B cell (primary cell): ENCODE data around the gene ZC3H18. TPM values are rescaled to one million over a fixed set of nuclear protein-coding genes. Genes with fewer than 3 reads are reported as not detected.
A peak's percentile ranks its signal among the peaks of the same experiment; 100 is the strongest.

Experiments
- ATAC-seq: fragments of 200-7000 bp; cut with Tn5 transposase; one replicate; pipeline ENCODE4 v1.10.0; 2021; ENCODE audit warnings: low read depth, mild to moderate bottlenecking, moderate number of reproducible peaks, moderate library complexity
- CTCF ChIA-PET: fragments of 350-600 bp; sonication (Branson Sonifier 250); formaldehyde crosslinking; loops from one replicate; lab custom pipeline; 2021; ENCODE audit warnings: antibody characterized with exemption, inconsistent platforms; lab: Charles Lee
- POLR2A ChIA-PET: fragments of 350-600 bp; sonication (Branson Sonifier 250); formaldehyde crosslinking; loops from one replicate; lab custom pipeline; 2021; ENCODE audit warnings: antibody characterized with exemption; lab: Charles Lee
- DNase-seq: peaks from one replicate; pipeline ENCODE4 v3.0.0; 2013
- H2AFZ ChIP-seq: 2 replicates; pipeline ENCODE4 v1.6.1; 2012; ENCODE audit warnings: mild to moderate bottlenecking, low read depth, low read length; ENCODE audit not compliant: insufficient read depth, poor library complexity, severe bottlenecking
- H3K27ac ChIP-seq, 2 donors: 1 replicate in 1 of 2; 2 replicates in 1 of 2; pipeline ENCODE4 v1.5.1; 2012 to 2013; ENCODE audit warnings: low read length in 2 of 2, mild to moderate bottlenecking in 2 of 2, moderate library complexity in 1 of 2
- H3K27me3 ChIP-seq, 4 experiments: fragments of 200-600 bp in 1 of 4; sonication (generic) in 1 of 4; replicated peaks in 1 of 4; 1 replicate in 2 of 4; 2 replicates in 2 of 4; pipeline versions ENCODE4 v1.6.1 to v1.7.0; 2013 to 2016; ENCODE audit warnings: low read length in 3 of 4, mild to moderate bottlenecking in 2 of 4, mixed read lengths in 1 of 4, moderate library complexity in 1 of 4; ENCODE audit not compliant: insufficient read depth in 4 of 4, control insufficient read depth in 3 of 4; ENCODE audit errors: control extremely low read depth in 1 of 4
- H3K36me3 ChIP-seq, 2 experiments: replicated peaks in 1 of 2; 1 replicate in 1 of 2; 2 replicates in 1 of 2; pipeline versions ENCODE4 v1.6.1 to v1.7.1; 2013; ENCODE audit warnings: low read length in 1 of 2; ENCODE audit not compliant: insufficient read depth in 2 of 2, control insufficient read depth in 1 of 2; ENCODE audit errors: control extremely low read depth in 1 of 2, extremely low read depth in 1 of 2
- H3K4me1 ChIP-seq, 2 donors: fragments of 200-600 bp in 1 of 2; sonication (generic) in 1 of 2; 1 replicate in 1 of 2; 2 replicates in 1 of 2; pipeline versions ENCODE4 v1.5.1 to v1.6.1; 2013 to 2017; ENCODE audit warnings: low read length in 2 of 2; ENCODE audit not compliant: control insufficient read depth in 2 of 2, insufficient read depth in 2 of 2
- H3K4me2 ChIP-seq: replicated peaks from 2 replicates; pipeline ENCODE3; 2012; ENCODE audit warnings: mild to moderate bottlenecking, low read depth, low read length; ENCODE audit not compliant: poor library complexity, severe bottlenecking
- H3K4me3 ChIP-seq, 5 experiments: fragments of 200-600 bp in 1 of 5; sonication (generic) in 1 of 5; 1 replicate in 3 of 5; 2 replicates in 2 of 5; pipeline versions ENCODE4 v1.5.1 to v1.7.0; 2011 to 2016; ENCODE audit warnings: low read length in 4 of 5, mild to moderate bottlenecking in 4 of 5, low read depth in 2 of 5, control low read depth in 1 of 5, moderate library complexity in 1 of 5; ENCODE audit not compliant: insufficient read depth in 1 of 5; ENCODE audit errors: control extremely low read depth in 1 of 5, extremely low read depth in 1 of 5
- H3K79me2 ChIP-seq: fragments of 200-600 bp; sonication (generic); one replicate; pipeline ENCODE4 v1.6.0; 2016; ENCODE audit warnings: low read length; ENCODE audit not compliant: control insufficient read depth, insufficient read depth
- H3K9ac ChIP-seq: fragments of 200-600 bp; sonication (generic); 2 replicates; pipeline ENCODE4 v1.6.1; 2017; ENCODE audit warnings: mild to moderate bottlenecking, low read length, moderate library complexity
- H3K9me3 ChIP-seq, 3 donors: one replicate each; pipeline versions ENCODE4 v1.6.1 to v1.7.1; 2013; ENCODE audit warnings: low read length in 2 of 3; ENCODE audit not compliant: control insufficient read depth in 2 of 3, insufficient read depth in 1 of 3; ENCODE audit errors: control extremely low read depth in 1 of 3
- H4K20me1 ChIP-seq: 2 replicates; pipeline ENCODE4 v1.6.0; 2012; ENCODE audit warnings: mild to moderate bottlenecking, low read length; ENCODE audit not compliant: insufficient read depth, control insufficient read depth, poor library complexity, severe bottlenecking
- H3K27ac Mint-ChIP-seq: one replicate; pipeline ENCODE4 v1.8.0; 2021; ENCODE audit warnings: mixed read lengths
- H3K27me3 Mint-ChIP-seq: one replicate; pipeline ENCODE4 v1.8.0; 2021; ENCODE audit warnings: mixed read lengths
- H3K4me1 Mint-ChIP-seq: one replicate; pipeline ENCODE4 v1.8.0; 2021; ENCODE audit warnings: mixed read lengths
- H3K4me3 Mint-ChIP-seq: one replicate; pipeline ENCODE4 v1.8.0; 2021; ENCODE audit warnings: mixed read lengths
- H3K9me3 Mint-ChIP-seq: one replicate; pipeline ENCODE4 v1.8.0; 2022; ENCODE audit warnings: mixed read lengths; ENCODE audit not compliant: insufficient read depth
- EZH2 ChIP-seq: IDR thresholded peaks from 2 replicates; pipeline ENCODE4 v1.6.1; 2012; ENCODE audit warnings: borderline replicate concordance, low read depth, mild to moderate bottlenecking, moderate library complexity, low read length; ENCODE audit not compliant: insufficient read depth, poor library complexity, severe bottlenecking
- WGBS: methylation state at CpG from one replicate; pipeline ENCODE4 v1.1.5; 2013; ENCODE audit warnings: missing lambda C conversion rate; ENCODE audit not compliant: insufficient coverage; 5-methylcytosine and 5-hydroxymethylcytosine counted together
- intact Hi-C: fragments of 100-400 bp; cut with micrococcal nuclease; formaldehyde crosslinking; loops from one replicate; pipeline ENCODE4 v1.10.0; 2022
- polyA plus RNA-seq: library from polyadenylated mRNA; depleted of rRNA; stranded (reverse); fragments of >200 nt; gene quantifications from 2 replicates; pipeline ENCODE4 v1.2.3, GENCODE V29; 2012
- total RNA-seq, 2 donors: library from RNA; stranded (reverse); fragments of 120-200 nt in 1 of 2; gene quantifications; 1 replicate in 1 of 2; 2 replicates in 1 of 2; pipeline versions ENCODE4 v1.2.3 to v1.2.4, GENCODE V29; 2013 to 2022
- TF ChIP-seq, protein P1 (sequence below): fragments of 200-600 bp; IDR thresholded peaks from one replicate; pipeline ENCODE4 v1.8.0; 2022; ENCODE audit warnings: antibody characterized with exemption, mild to moderate bottlenecking

The ZC3H18 gene
- total and polyA plus RNA-seq, 2 donors (not counting 1 experiment from before 2014, with no cell fraction given), result 40.4 to 74.2 TPM

- no peak for TF ChIP-seq EZH2
- TF ChIP-seq, protein P1, sequence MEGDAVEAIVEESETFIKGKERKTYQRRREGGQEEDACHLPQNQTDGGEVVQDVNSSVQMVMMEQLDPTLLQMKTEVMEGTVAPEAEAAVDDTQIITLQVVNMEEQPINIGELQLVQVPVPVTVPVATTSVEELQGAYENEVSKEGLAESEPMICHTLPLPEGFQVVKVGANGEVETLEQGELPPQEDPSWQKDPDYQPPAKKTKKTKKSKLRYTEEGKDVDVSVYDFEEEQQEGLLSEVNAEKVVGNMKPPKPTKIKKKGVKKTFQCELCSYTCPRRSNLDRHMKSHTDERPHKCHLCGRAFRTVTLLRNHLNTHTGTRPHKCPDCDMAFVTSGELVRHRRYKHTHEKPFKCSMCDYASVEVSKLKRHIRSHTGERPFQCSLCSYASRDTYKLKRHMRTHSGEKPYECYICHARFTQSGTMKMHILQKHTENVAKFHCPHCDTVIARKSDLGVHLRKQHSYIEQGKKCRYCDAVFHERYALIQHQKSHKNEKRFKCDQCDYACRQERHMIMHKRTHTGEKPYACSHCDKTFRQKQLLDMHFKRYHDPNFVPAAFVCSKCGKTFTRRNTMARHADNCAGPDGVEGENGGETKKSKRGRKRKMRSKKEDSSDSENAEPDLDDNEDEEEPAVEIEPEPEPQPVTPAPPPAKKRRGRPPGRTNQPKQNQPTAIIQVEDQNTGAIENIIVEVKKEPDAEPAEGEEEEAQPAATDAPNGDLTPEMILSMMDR, result no peak
- Histone ChIP-seq H3K4me3 (no peak overlapping the region), H3K4me1 (peaks cover 15 to 28% of the 10 kb centered on the region in 2 donors), H3K9ac (no peak overlapping the region), H3K4me2 (no peak overlapping the region), H3K27me3 (no peaks in the 10 kb centered on the region), H3K36me3 (peaks cover 0 to 17% of the 10 kb centered on the region in 2 experiments), H3K27ac (no peak overlapping the region), H3K79me2 (peaks cover 54% of the 10 kb centered on the region), H2AFZ (no peak overlapping the region), H3K9me3 (no peaks in the 10 kb centered on the region), H4K20me1 (peaks cover 18% of the 10 kb centered on the region)
- DNase-seq, result no peak
- peaks cover 19% of the 10 kb centered on the region for H3K4me1 Mint-ChIP-seq
- H3K27me3 Mint-ChIP-seq, result no peaks in the 10 kb centered on the region
- peak overlapping the region; percentile 15 for H3K27ac Mint-ChIP-seq
- intact Hi-C loops, result no loop called here
- no peaks in the 10 kb centered on the region for H3K9me3 Mint-ChIP-seq
- ChIA-PET POLR2A (no interaction called here), CTCF (no interaction called here)
- no peak overlapping the region for H3K4me3 Mint-ChIP-seq
- ATAC-seq, result no peak
- WGBS, result 91% methylated on average over 26 of the region's 28 CpGs
These were observed 84.3 kb downstream of the ZC3H18 start for GRCh38 chr16:88654363-88655052.

DNA sequence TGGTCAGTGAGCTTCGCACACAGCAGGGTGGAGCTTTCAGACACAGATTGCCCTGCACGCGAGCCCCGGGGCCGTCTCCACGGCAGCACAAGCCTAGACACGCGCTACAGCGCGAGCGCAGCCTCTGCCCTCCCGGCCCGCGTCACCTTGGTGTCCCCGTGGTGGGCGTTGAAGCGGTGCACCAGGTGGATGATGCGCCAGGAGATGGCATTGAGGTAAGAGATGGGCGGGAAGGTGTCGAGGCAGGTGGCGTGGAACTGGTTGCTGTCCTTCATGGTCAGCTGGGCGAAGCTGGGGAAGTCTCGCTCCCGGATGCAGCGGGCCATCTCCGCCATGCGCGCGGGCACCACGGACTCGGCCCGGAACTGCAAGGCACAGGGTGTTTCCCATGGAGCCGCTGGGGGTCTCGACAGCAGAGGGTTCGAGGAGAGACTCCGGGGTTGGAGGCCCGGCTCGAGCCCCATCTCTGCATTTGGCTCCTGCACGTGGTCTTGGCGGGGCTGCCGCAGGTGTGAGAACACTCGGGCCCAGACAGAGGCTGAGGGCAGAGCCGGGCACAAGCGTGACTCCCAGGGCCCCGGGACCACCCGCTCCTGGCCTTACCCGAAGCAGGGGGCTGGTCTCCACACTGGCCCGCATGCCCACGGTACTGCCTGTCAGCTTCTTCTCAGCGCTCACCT lies 85.0 kb downstream of the ZC3H18 start:
- POLR2A ChIA-PET, result no interaction called here
- no peak overlapping the region for H3K4me2 ChIP-seq
- Mint-ChIP-seq H3K27ac (no peak overlapping the region), H3K27me3 (no peaks in the 10 kb centered on the region), H3K4me3 (no peak overlapping the region), H3K4me1 (peaks cover 19% of the 10 kb centered on the region), H3K9me3 (no peaks in the 10 kb centered on the region)
- H3K4me3 ChIP-seq, result no peak overlapping the region
- H3K9ac ChIP-seq, result no peak overlapping the region
- peaks cover 0 to 18% of the 10 kb centered on the region in 2 experiments for H3K36me3 ChIP-seq
- DNase-seq (no peak), ATAC-seq (no peak)
- H2AFZ ChIP-seq, result no peak overlapping the region
- TF ChIP-seq, protein P1, result no peak
- TF ChIP-seq EZH2, result no peak
- CTCF ChIA-PET, result no interaction called here
- intact Hi-C loops, result no loop called here
- 96% methylated on average over 50 of the region's 50 CpGs for WGBS
- H3K4me1 ChIP-seq, result peaks cover 12 to 23% of the 10 kb centered on the region in 2 donors
- no peaks in the 10 kb centered on the region for H3K9me3 ChIP-seq
- peaks cover 11% of the 10 kb centered on the region for H4K20me1 ChIP-seq
- H3K27ac ChIP-seq, result no peak overlapping the region
- no peaks in the 10 kb centered on the region for H3K27me3 ChIP-seq
- H3K79me2 ChIP-seq, result peaks cover 54% of the 10 kb centered on the region
